K562 treated with DMSO at 1 percent for 4 hours (cell line): Measurements from ENCODE around the gene NPVF. TPM values are rescaled to one million over a fixed set of nuclear protein-coding genes. Genes with fewer than 3 reads are reported as not detected.

Experiments used
- total RNA-seq: library from RNA; unstranded; fragments of 300-600 nt; gene quantifications from 2 replicates; pipeline ENCODE4 v1.2.3, GENCODE V29; 2022; ENCODE audit not compliant: insufficient read depth

NPVF gene
- total RNA-seq: not detected in 2 replicates

GRCh38 chr7:25228386-25228785 is at the start of gene NPVF:
Gene NPVF, minus strand, starts transcription at chr7:25228486. Its CDS starts 47 bp downstream, at chr7:25228439.

Other genes starting within 250 kb of the NPVF start
- 4.5 and 7.8 TPM in 2 replicates for gene OSBPL3, start 248.3 kb downstream of the NPVF start, total RNA-seq
- gene CYCS, start 103.2 kb downstream of the NPVF start, total RNA-seq: 80.6 and 83.9 TPM in 2 replicates